Activated CD8-positive, alpha-beta memory T cell treated with anti-CD3 and anti-CD28 coated beads, Interleukin-2, amount 50 U/mL, for 1 hour (primary cell): Measurements from ENCODE around the gene UBE2I.
A peak's percentile ranks its signal among the peaks of the same experiment; 100 is the strongest.

ENCODE experiments used
- DNase-seq: peaks from one replicate; pipeline ENCODE4 v3.0.0-alpha.2; 2020; ENCODE audit errors: extremely low read depth

Gene UBE2I

GRCh38 chr16:1342526-1343427 is 33.3 kb downstream of the UBE2I start:
- DNase-seq: peak; percentile 90

GRCh38 chr16:1343428-1344242 is 34.2 kb downstream of the UBE2I start:
- no peak for DNase-seq

- DNase-seq: no peak
These were observed 35.1 kb downstream of the UBE2I start for GRCh38 chr16:1344499-1344898.

- no peak for DNase-seq
These were observed 35.7 kb downstream of the UBE2I start for GRCh38 chr16:1345087-1345486.

- no peak for DNase-seq
These were observed 36.4 kb downstream of the UBE2I start for GRCh38 chr16:1345651-1346421.

- no peak for DNase-seq
These were observed 37.2 kb downstream of the UBE2I start for GRCh38 chr16:1346422-1347285.

- DNase-seq: no peak
These were observed 37.9 kb downstream of the UBE2I start for GRCh38 chr16:1347286-1347855.

- DNase-seq: no peak
These were observed 38.5 kb downstream of the UBE2I start for GRCh38 chr16:1347962-1348361.

- no peak for DNase-seq
These were observed 39.0 kb downstream of the UBE2I start for GRCh38 chr16:1348441-1348840.

GRCh38 chr16:1348926-1349325 is 39.5 kb downstream of the UBE2I start:
- DNase-seq: no peak

- no peak for DNase-seq
These were observed 39.9 kb downstream of the UBE2I start for GRCh38 chr16:1349351-1349750.

GRCh38 chr16:1349951-1350350 is 40.5 kb downstream of the UBE2I start:
- DNase-seq: no peak

GRCh38 chr16:1350691-1351090 is 41.3 kb downstream of the UBE2I start:
- no peak for DNase-seq

- DNase-seq: no peak
These were observed 41.8 kb downstream of the UBE2I start for GRCh38 chr16:1351215-1351581.

GRCh38 chr16:1351582-1352362 is 42.3 kb downstream of the UBE2I start, which contains the start of the genes GNPTG and TSR3:
Gene GNPTG, plus strand, starts transcription at chr16:1351931. Its CDS starts 35 bp downstream, at chr16:1351966.
Gene TSR3, minus strand, starts transcription at chr16:1351878. Its CDS starts 74 bp downstream, at chr16:1351804.
- peak; percentile 51 for DNase-seq

- no peak for DNase-seq
These were observed 45.5 kb downstream of the UBE2I start for GRCh38 chr16:1354815-1355540.

- no peak for DNase-seq
These were observed 46.2 kb downstream of the UBE2I start for GRCh38 chr16:1355591-1355990.

- DNase-seq: no peak
These were observed 46.8 kb downstream of the UBE2I start for GRCh38 chr16:1356061-1356900.
